Fibroblast of peridontal ligament (primary cell): ENCODE results near the gene SCAMP2.

Experiments
- DNase-seq: peaks from one replicate; pipeline ENCODE4 v3.0.0-alpha.2; 2010; ENCODE audit errors: extremely low read depth

SCAMP2 gene

GRCh38 chr15:74816624-74817369 is 56.4 kb downstream of the SCAMP2 start:
- DNase-seq: no peak

GRCh38 chr15:74815961-74816360 is 57.2 kb downstream of the SCAMP2 start:
- no peak for DNase-seq

- no peak for DNase-seq
Measured at GRCh38 chr15:74815121-74815934, 57.8 kb downstream of the SCAMP2 start.

DNA sequence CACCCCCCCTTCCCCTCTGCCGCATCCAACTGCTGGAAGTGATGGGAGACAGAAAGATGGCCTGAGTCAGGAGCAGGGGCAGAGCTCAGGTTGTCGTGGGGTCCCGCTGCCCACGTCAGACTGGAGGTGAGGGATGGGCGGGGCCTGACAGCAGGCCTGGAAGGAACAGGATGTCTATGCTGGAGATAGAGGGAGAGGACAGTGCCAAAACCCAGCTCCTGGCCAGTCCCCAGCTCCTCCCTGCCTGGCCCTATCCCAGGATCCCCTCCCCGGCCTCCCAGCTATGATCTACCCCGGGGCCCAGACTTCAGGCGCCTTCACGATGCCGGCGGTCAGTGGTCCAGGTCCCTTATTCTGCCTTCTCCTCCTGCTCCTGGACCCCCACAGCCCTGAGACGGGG is 60.6 kb downstream of the SCAMP2 start, which contains the start of gene LMAN1L:
LMAN1L (plus strand) TSS at position 303 of the 400 bp plus-strand sequence; CDS start at position 323, 20 bp downstream.
- no peak for DNase-seq

- DNase-seq: peak; percentile 56
Measured at GRCh38 chr15:74809956-74810355, 63.2 kb downstream of the SCAMP2 start.

GRCh38 chr15:74809242-74809641 is 63.9 kb downstream of the SCAMP2 start:
- no peak for DNase-seq

DNA sequence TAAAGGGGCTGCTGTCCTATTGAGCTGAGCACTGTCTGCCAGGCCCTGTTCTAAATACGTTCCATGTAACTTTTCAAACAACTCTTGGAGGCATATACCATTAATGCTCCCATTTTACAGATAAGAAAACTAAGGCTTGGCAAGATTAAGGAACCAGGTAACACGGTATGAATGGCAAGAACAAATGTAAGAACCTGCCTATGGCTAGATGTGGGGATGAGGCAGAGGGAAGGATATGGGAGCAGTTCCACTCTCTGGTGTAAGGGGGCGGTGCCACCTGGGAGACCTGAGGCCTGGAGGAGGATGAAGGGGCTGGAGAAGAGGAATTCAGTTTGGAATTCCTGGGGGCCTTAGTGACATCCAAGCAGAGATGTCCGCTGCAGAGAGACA is 64.3 kb downstream of the SCAMP2 start:
- no peak for DNase-seq

GRCh38 chr15:74808078-74808839 is 64.9 kb downstream of the SCAMP2 start:
- DNase-seq: no peak

GRCh38 chr15:74807282-74807681 is 65.9 kb downstream of the SCAMP2 start:
- peak; percentile 19 for DNase-seq

- DNase-seq: no peak
Measured at GRCh38 chr15:74804935-74805334, 68.2 kb downstream of the SCAMP2 start.

GRCh38 chr15:74802862-74803447 is 70.2 kb downstream of the SCAMP2 start:
- DNase-seq: no peak

DNA sequence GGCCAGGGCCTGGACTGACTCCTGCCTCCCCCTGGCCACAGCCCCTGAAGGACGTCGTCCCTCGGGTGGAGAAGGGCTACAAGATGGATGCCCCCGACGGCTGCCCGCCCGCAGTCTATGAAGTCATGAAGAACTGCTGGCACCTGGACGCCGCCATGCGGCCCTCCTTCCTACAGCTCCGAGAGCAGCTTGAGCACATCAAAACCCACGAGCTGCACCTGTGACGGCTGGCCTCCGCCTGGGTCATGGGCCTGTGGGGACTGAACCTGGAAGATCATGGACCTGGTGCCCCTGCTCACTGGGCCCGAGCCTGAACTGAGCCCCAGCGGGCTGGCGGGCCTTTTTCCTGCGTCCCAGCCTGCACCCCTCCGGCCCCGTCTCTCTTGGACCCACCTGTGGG is 70.9 kb downstream of the SCAMP2 start:
- no peak for DNase-seq

- DNase-seq: no peak
Measured at GRCh38 chr15:74801311-74801997, 71.7 kb downstream of the SCAMP2 start.

DNA sequence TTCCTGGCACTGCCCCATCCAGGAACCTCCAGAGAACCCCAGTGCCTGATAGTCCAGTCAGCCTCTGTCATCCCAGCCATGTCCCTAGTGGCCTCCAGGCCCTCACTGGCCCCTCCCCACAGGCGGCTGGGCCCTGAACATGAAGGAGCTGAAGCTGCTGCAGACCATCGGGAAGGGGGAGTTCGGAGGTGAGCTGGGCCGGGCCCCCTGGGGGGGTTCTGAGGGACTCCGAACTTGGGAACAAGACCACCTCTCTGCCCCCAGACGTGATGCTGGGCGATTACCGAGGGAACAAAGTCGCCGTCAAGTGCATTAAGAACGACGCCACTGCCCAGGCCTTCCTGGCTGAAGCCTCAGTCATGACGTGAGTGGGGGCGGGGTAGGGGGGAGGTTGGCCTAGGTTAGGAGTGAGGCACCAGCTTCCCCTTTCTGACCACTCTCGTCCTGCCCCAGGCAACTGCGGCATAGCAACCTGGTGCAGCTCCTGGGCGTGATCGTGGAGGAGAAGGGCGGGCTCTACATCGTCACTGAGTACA is 72.5 kb downstream of the SCAMP2 start:
- no peak for DNase-seq

- peak; percentile 57 for DNase-seq
Measured at GRCh38 chr15:74799856-74800558, 73.2 kb downstream of the SCAMP2 start.

- DNase-seq: no peak
Measured at GRCh38 chr15:74799255-74799855, 73.8 kb downstream of the SCAMP2 start.

DNA sequence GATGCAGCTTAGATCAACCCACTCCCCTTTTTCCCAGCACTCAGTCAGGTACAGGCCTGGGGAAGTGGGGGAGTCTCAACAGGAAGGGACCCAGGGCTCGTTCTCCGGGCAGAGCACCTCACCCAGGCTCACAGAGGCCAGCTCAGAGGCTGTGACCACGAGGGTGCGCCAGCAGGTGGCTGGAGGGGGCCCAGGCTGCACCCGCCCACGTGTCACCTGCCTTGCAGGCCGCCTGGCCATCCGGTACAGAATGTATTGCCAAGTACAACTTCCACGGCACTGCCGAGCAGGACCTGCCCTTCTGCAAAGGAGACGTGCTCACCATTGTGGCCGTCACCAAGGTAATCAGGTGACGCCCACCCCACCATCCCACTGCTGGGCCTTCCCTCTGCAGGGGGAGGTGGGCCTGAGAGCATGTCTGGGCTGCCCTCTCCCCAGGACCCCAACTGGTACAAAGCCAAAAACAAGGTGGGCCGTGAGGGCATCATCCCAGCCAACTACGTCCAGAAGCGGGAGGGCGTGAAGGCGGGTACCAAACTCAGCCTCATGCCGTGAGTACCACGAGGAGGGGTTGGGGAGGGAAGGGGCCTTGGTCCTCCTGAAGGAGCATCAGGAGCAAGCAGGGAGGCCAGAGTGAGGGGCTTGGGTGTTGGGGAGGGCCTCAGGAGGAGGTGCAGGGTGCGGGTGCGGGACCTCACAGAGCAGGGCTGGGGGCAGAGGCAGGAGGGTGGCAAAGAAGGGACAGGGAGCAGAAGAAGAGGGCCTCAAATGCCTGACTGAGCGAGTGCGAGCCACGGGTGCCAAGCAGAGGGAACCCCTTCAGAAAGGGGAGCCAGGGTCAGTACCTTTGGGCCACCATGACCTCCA is 74.5 kb downstream of the SCAMP2 start:
- DNase-seq: no peak

- DNase-seq: no peak
Measured at GRCh38 chr15:74795966-74796625, 77.1 kb downstream of the SCAMP2 start.
